Measurements from ENCODE around the gene TMPRSS6. TPM values are rescaled to one million over a fixed set of nuclear protein-coding genes. Genes with fewer than 3 reads are reported as not detected.

Gene TMPRSS6
- total RNA-seq, 1 experiment from 2014 or later = 0.04 TPM

GRCh38 chr22:37103656-37104452 lies 5.7 kb downstream of the TMPRSS6 start:
- Histone ChIP-seq H3K36me3 (ENCODE audit: low read depth, low read length) (no peaks in the 10 kb centered on the region), H4K20me1 (ENCODE audit: low read length) (no peaks in the 10 kb centered on the region), H3K4me1 (ENCODE audit: insufficient read depth, low read length) (no peaks in the 10 kb centered on the region), H3K9me2 (replicated peaks; ENCODE audit: low read length) (no peaks in the 10 kb centered on the region), H3K4me2 (ENCODE audit: low read length) (no peak overlapping the region), H3K9me3 (ENCODE audit: low read length) (no peaks in the 10 kb centered on the region), H3K79me2 (ENCODE audit: low read length) (no peaks in the 10 kb centered on the region), H3K4me3 (ENCODE audit: low read length) (no peak overlapping the region), H3F3A (ENCODE audit: low read length, unreplicated experiment) (no peaks in the 10 kb centered on the region), H3K27me3 (ENCODE audit: low read length) (no peaks in the 10 kb centered on the region), H3K27ac (ENCODE audit: low read length) (no peak overlapping the region), H2AFZ (ENCODE audit: low read length) (no peak overlapping the region), H3K9ac (ENCODE audit: low read length) (no peak overlapping the region)
- ChIA-PET POLR2A (ENCODE audit: unreplicated experiment) (no interaction called here), CTCF (no interaction called here)
- intact Hi-C loops (cut with micrococcal nuclease) = no loop called here
- no peak for DNase-seq
- ATAC-seq = no peak
- TF ChIP-seq CTCF (conservative IDR thresholded peaks at IDR 0.05; ENCODE audit: low read depth, low read length) (no peak), EZH2phosphoT487 (IDR thresholded peaks at IDR 0.05; ENCODE audit: borderline replicate concordance, low read length) (no peak), EZH2 (IDR thresholded peaks at IDR 0.05; ENCODE audit: low read length, unreplicated experiment) (no peak)
- BruUV-seq (replicated peaks) = no TSS peak

GRCh38 chr22:37103151-37103550 lies 6.4 kb downstream of the TMPRSS6 start:
- no peak overlapping the region for H3K4me3 ChIP-seq (ENCODE audit: low read length)
- H3K79me2 ChIP-seq (ENCODE audit: low read length) = no peaks in the 10 kb centered on the region
- no TSS peak for BruUV-seq (replicated peaks)
- no peak overlapping the region for H2AFZ ChIP-seq (ENCODE audit: low read length)
- H3K4me1 ChIP-seq (ENCODE audit: insufficient read depth, low read length) = no peaks in the 10 kb centered on the region
- ChIA-PET CTCF (no interaction called here), POLR2A (ENCODE audit: unreplicated experiment) (no interaction called here)
- no peaks in the 10 kb centered on the region for H3F3A ChIP-seq (ENCODE audit: low read length, unreplicated experiment)
- no peak for DNase-seq
- no peak overlapping the region for H3K4me2 ChIP-seq (ENCODE audit: low read length)
- no peak for ATAC-seq
- no peak overlapping the region for H3K27ac ChIP-seq (ENCODE audit: low read length)
- no peak for TF ChIP-seq CTCF (conservative IDR thresholded peaks at IDR 0.05; ENCODE audit: low read depth, low read length)
- no peak for TF ChIP-seq EZH2phosphoT487 (IDR thresholded peaks at IDR 0.05; ENCODE audit: borderline replicate concordance, low read length)
- TF ChIP-seq EZH2 (IDR thresholded peaks at IDR 0.05; ENCODE audit: low read length, unreplicated experiment) = no peak
- no peaks in the 10 kb centered on the region for H3K27me3 ChIP-seq (ENCODE audit: low read length)
- no peak overlapping the region for H3K9ac ChIP-seq (ENCODE audit: low read length)
- no peaks in the 10 kb centered on the region for H4K20me1 ChIP-seq (ENCODE audit: low read length)
- H3K9me3 ChIP-seq (ENCODE audit: low read length) = no peaks in the 10 kb centered on the region
- intact Hi-C loops (cut with micrococcal nuclease) = no loop called here
- no peaks in the 10 kb centered on the region for H3K9me2 ChIP-seq (replicated peaks; ENCODE audit: low read length)
- no peaks in the 10 kb centered on the region for H3K36me3 ChIP-seq (ENCODE audit: low read depth, low read length)

- no peaks in the 10 kb centered on the region for H3K36me3 ChIP-seq (ENCODE audit: low read depth, low read length)
- H3K9ac ChIP-seq (ENCODE audit: low read length) = no peak overlapping the region
- H3K9me2 ChIP-seq (replicated peaks; ENCODE audit: low read length) = no peaks in the 10 kb centered on the region
- no TSS peak for BruUV-seq (replicated peaks)
- no peaks in the 10 kb centered on the region for H4K20me1 ChIP-seq (ENCODE audit: low read length)
- no peak overlapping the region for H3K27ac ChIP-seq (ENCODE audit: low read length)
- DNase-seq (no peak), ATAC-seq (no peak)
- ChIA-PET CTCF (no interaction called here), POLR2A (ENCODE audit: unreplicated experiment) (no interaction called here)
- no peaks in the 10 kb centered on the region for H3F3A ChIP-seq (ENCODE audit: low read length, unreplicated experiment)
- no peak overlapping the region for H3K4me2 ChIP-seq (ENCODE audit: low read length)
- no peak overlapping the region for H2AFZ ChIP-seq (ENCODE audit: low read length)
- no peaks in the 10 kb centered on the region for H3K9me3 ChIP-seq (ENCODE audit: low read length)
- H3K27me3 ChIP-seq (ENCODE audit: low read length) = no peaks in the 10 kb centered on the region
- TF ChIP-seq EZH2phosphoT487 (IDR thresholded peaks at IDR 0.05; ENCODE audit: borderline replicate concordance, low read length) (no peak), EZH2 (IDR thresholded peaks at IDR 0.05; ENCODE audit: low read length, unreplicated experiment) (no peak), CTCF (conservative IDR thresholded peaks at IDR 0.05; ENCODE audit: low read depth, low read length) (no peak)
- no peaks in the 10 kb centered on the region for H3K4me1 ChIP-seq (ENCODE audit: insufficient read depth, low read length)
- H3K79me2 ChIP-seq (ENCODE audit: low read length) = no peaks in the 10 kb centered on the region
- intact Hi-C loops (cut with micrococcal nuclease) = no loop called here
- H3K4me3 ChIP-seq (ENCODE audit: low read length) = no peak overlapping the region
Measured at GRCh38 chr22:37101311-37102066, 8.0 kb downstream of the TMPRSS6 start.
